GM23338 (cell line): ENCODE results near the gene OBSCN. TPM values are rescaled to one million over a fixed set of nuclear protein-coding genes. Genes with fewer than 3 reads are reported as not detected.

Experiments
- ATAC-seq: fragments of 200-7000 bp; cut with Tn5 transposase; 3 replicates; pipeline ENCODE4 v1.9.1; 2020
- DNase-seq: peaks from one replicate; pipeline ENCODE4 v3.0.0-alpha.2; 2015; ENCODE audit warnings: low spot score
- H2AFZ ChIP-seq: fragments of 200-600 bp; sonication (generic); 2 replicates; pipeline ENCODE4 v1.8.0; 2016; ENCODE audit warnings: antibody characterized with exemption, mild to moderate bottlenecking, moderate library complexity
- H3F3A ChIP-seq: fragments of 200-600 bp; sonication (generic); replicated peaks from 2 replicates; pipeline ENCODE4 v1.8.0; 2017; ENCODE audit warnings: antibody characterized with exemption, mixed run types, low read depth
- H3K27ac ChIP-seq: fragments of 200-600 bp; sonication (generic); 2 replicates; pipeline ENCODE4 v1.6.1; 2016; ENCODE audit warnings: low read depth
- H3K27me3 ChIP-seq: fragments of 200-600 bp; sonication (generic); 2 replicates; pipeline ENCODE4 v1.8.0; 2016; ENCODE audit warnings: mild to moderate bottlenecking, mixed run types, moderate library complexity; ENCODE audit not compliant: insufficient read depth
- H3K36me3 ChIP-seq: fragments of 200-600 bp; sonication (generic); 2 replicates; pipeline ENCODE4 v1.8.0; 2016; ENCODE audit warnings: mild to moderate bottlenecking; ENCODE audit not compliant: insufficient read depth
- H3K4me1 ChIP-seq: fragments of 200-600 bp; sonication (generic); 2 replicates; pipeline ENCODE4 v1.8.0; 2016; ENCODE audit warnings: mild to moderate bottlenecking, moderate library complexity; ENCODE audit not compliant: insufficient read depth
- H3K4me2 ChIP-seq: fragments of 200-600 bp; sonication (generic); 2 replicates; pipeline ENCODE4 v1.7.1; 2017; ENCODE audit warnings: mixed run types
- H3K4me3 ChIP-seq: fragments of 200-600 bp; sonication (generic); 2 replicates; pipeline ENCODE4 v1.6.1; 2016; ENCODE audit warnings: mixed run types
- H3K79me2 ChIP-seq: fragments of 200-600 bp; sonication (generic); replicated peaks from 2 replicates; pipeline ENCODE4 v1.8.0; 2017; ENCODE audit warnings: mild to moderate bottlenecking; ENCODE audit not compliant: insufficient read depth
- H3K9me2 ChIP-seq: fragments of 200-600 bp; sonication (generic); 2 replicates; pipeline ENCODE4 v1.8.0; 2017; ENCODE audit not compliant: insufficient read depth
- H4K20me1 ChIP-seq: fragments of 200-600 bp; sonication (generic); replicated peaks from 2 replicates; pipeline ENCODE4 v1.8.0; 2017; ENCODE audit warnings: mild to moderate bottlenecking; ENCODE audit not compliant: insufficient read depth
- H3K27ac Mint-ChIP-seq: 2 replicates; pipeline ENCODE4 v1.8.0; 2020; ENCODE audit warnings: inconsistent platforms, mild to moderate bottlenecking, moderate library complexity, mixed read lengths
- H3K27me3 Mint-ChIP-seq: 3 replicates; pipeline ENCODE4 v1.8.0; 2022; ENCODE audit warnings: low read depth, mild to moderate bottlenecking, moderate library complexity, mixed read lengths, inconsistent platforms; ENCODE audit not compliant: insufficient read depth, poor library complexity
- H3K36me3 Mint-ChIP-seq: 3 replicates; pipeline ENCODE4 v1.8.0; 2021; ENCODE audit warnings: low read depth, mild to moderate bottlenecking, inconsistent platforms, moderate library complexity, mixed read lengths
- H3K4me1 Mint-ChIP-seq: 3 replicates; pipeline ENCODE4 v1.8.0; 2020; ENCODE audit warnings: mild to moderate bottlenecking, inconsistent platforms, mixed read lengths
- H3K4me3 Mint-ChIP-seq: 3 replicates; pipeline ENCODE4 v1.8.0; 2021; ENCODE audit warnings: moderate library complexity, mild to moderate bottlenecking, inconsistent platforms, mixed read lengths
- H3K9me3 Mint-ChIP-seq: 3 replicates; pipeline ENCODE4 v1.8.0; 2020; ENCODE audit warnings: moderate library complexity, mild to moderate bottlenecking, inconsistent platforms, mixed read lengths
- CREB1 ChIP-seq: fragments of 250-450 bp; sonication (Bioruptor Pico); IDR thresholded peaks from 2 replicates; pipeline ENCODE4 v1.5.0; 2020; ENCODE audit warnings: low read depth, mild to moderate bottlenecking, moderate library complexity
- CTCF ChIP-seq, 2 experiments: fragments of 200-600 bp in 1 of 2; sonication (generic) in 1 of 2; conservative IDR thresholded peaks; 2 replicates each; pipeline versions ENCODE4 v1.5.1 to v1.6.1; 2016 to 2017; ENCODE audit warnings: antibody characterized with exemption in 2 of 2, low read depth in 2 of 2, mild to moderate bottlenecking in 2 of 2, moderate library complexity in 1 of 2
- EZH2 ChIP-seq: fragments of 200-600 bp; sonication (generic); IDR thresholded peaks from one replicate; pipeline ENCODE4 v1.8.0; 2017; ENCODE audit warnings: antibody characterized with exemption, mild to moderate bottlenecking, low read depth; ENCODE audit not compliant: unreplicated experiment
- EZH2phosphoT487 ChIP-seq: fragments of 200-600 bp; sonication (generic); IDR thresholded peaks from one replicate; pipeline ENCODE4 v1.8.1; 2018; ENCODE audit warnings: antibody characterized with exemption; ENCODE audit not compliant: unreplicated experiment
- JUNB ChIP-seq: IDR thresholded peaks from one replicate; pipeline ENCODE4 v1.6.1; 2016; ENCODE audit warnings: antibody characterized with exemption; ENCODE audit not compliant: unreplicated experiment
- NANOG ChIP-seq: IDR thresholded peaks from 2 replicates; pipeline ENCODE4 v1.6.1; 2016; ENCODE audit warnings: antibody characterized with exemption, borderline replicate concordance
- POLR2AphosphoS5 ChIP-seq: IDR thresholded peaks from 2 replicates; pipeline ENCODE4 v1.6.1; 2016; ENCODE audit warnings: antibody characterized with exemption, low read depth
- STAT1 ChIP-seq: IDR thresholded peaks from one replicate; pipeline ENCODE4 v1.6.1; 2016; ENCODE audit warnings: antibody characterized with exemption; ENCODE audit not compliant: unreplicated experiment
- ZNF114 ChIP-seq: fragments of 250-450 bp; sonication (Bioruptor Pico); IDR thresholded peaks from 2 replicates; pipeline ENCODE4 v1.5.0; 2020; ENCODE audit warnings: mild to moderate bottlenecking, moderate library complexity
- ZNF331 ChIP-seq: fragments of 250-450 bp; sonication (Bioruptor Pico); IDR thresholded peaks from 2 replicates; pipeline ENCODE4 v1.5.0; 2020; ENCODE audit warnings: low read depth, mild to moderate bottlenecking, moderate library complexity
- polyA plus RNA-seq: library from polyadenylated mRNA; unstranded; fragments of >200 nt; fragmentation: Nextera tagmentation; extraction: Ambion mirVana; gene quantifications from 2 replicates; pipeline ENCODE4 v1.2.1, GENCODE V29; 2016
- total RNA-seq: library from RNA; depleted of rRNA; stranded (reverse); fragments of >200 nt; shearing (Covaris generic); gene quantifications from 2 replicates; pipeline ENCODE4 v1.2.3, GENCODE V29; 2014
- TF ChIP-seq, protein P1 (sequence below): IDR thresholded peaks from 2 replicates; pipeline ENCODE4 v1.6.1; 2016; ENCODE audit warnings: antibody characterized with exemption
- TF ChIP-seq, protein P2 (sequence below): fragments of 250-450 bp; sonication (Bioruptor Pico); IDR thresholded peaks from 2 replicates; pipeline ENCODE4 v1.5.0; 2020; ENCODE audit warnings: mild to moderate bottlenecking, moderate library complexity

The OBSCN gene
- total and polyA plus RNA-seq, 2 experiments from 2014 or later = 8.4 to 38.5 TPM

- TF ChIP-seq POLR2AphosphoS5 (no peak), CREB1 (CRISPR knock-in tag) (no peak), ZNF114 (CRISPR knock-in tag) (no peak), EZH2 (no peak), NANOG (no peak)
- TF ChIP-seq, protein P1, sequence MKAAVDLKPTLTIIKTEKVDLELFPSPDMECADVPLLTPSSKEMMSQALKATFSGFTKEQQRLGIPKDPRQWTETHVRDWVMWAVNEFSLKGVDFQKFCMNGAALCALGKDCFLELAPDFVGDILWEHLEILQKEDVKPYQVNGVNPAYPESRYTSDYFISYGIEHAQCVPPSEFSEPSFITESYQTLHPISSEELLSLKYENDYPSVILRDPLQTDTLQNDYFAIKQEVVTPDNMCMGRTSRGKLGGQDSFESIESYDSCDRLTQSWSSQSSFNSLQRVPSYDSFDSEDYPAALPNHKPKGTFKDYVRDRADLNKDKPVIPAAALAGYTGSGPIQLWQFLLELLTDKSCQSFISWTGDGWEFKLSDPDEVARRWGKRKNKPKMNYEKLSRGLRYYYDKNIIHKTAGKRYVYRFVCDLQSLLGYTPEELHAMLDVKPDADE = no peak
These were observed 143.3 kb downstream of the OBSCN start (continued) for GRCh38 chr1:228350831-228351781.

DNA sequence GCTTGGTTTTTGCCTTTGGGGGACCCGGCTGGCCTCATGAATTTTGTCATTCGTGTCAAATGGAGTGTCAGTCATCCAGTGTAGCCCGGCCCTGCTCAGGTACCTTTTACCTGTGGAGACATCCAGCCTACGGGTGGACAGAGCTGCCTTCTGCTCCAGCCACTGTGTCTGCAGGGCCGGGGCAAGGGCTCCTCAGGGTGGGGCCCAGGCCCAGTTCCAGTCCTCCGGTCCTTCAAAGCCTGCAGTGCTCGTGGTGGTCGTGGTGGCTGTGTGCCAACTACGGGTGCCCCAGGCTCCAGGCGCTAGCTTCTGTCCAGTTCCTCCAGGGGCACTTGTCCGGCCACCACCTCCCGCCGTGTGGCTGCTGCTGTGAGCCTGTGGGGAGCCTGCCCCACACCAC is 144.0 kb downstream of the OBSCN start:
- no peaks in the 10 kb centered on the region for H3K4me1 ChIP-seq
- H3K27ac ChIP-seq = no peak overlapping the region
- ATAC-seq = no peak
- no peak for DNase-seq
- H3K36me3 Mint-ChIP-seq = no peaks in the 10 kb centered on the region; the same call in 2 of the 3 replicates
- no peak overlapping the region for H3K4me3 Mint-ChIP-seq
- H4K20me1 ChIP-seq = no peaks in the 10 kb centered on the region
- H3K4me1 Mint-ChIP-seq = no peaks in the 10 kb centered on the region; the same call in 2 of the 3 replicates
- H2AFZ ChIP-seq = no peak overlapping the region
- no peaks in the 10 kb centered on the region for H3K27me3 ChIP-seq
- H3K27ac Mint-ChIP-seq = no peak overlapping the region
- H3K36me3 ChIP-seq = no peaks in the 10 kb centered on the region
- no peaks in the 10 kb centered on the region; the same call in 2 of the 3 replicates for H3K9me3 Mint-ChIP-seq
- H3K27me3 Mint-ChIP-seq = no peaks in the 10 kb centered on the region
- H3K4me2 ChIP-seq = no peak overlapping the region
- no peaks in the 10 kb centered on the region for H3K79me2 ChIP-seq
- no peak overlapping the region for H3K4me3 ChIP-seq
- no peaks in the 10 kb centered on the region for H3F3A ChIP-seq
- H3K9me2 ChIP-seq = no peaks in the 10 kb centered on the region
- no peak for TF ChIP-seq JUNB
- TF ChIP-seq CREB1 (CRISPR knock-in tag) = no peak
- no peak for TF ChIP-seq POLR2AphosphoS5
- TF ChIP-seq ZNF114 (CRISPR knock-in tag) = no peak
- TF ChIP-seq NANOG = no peak
- no peak for TF ChIP-seq EZH2phosphoT487
- no peak for TF ChIP-seq EZH2
- no peak for TF ChIP-seq CTCF (conservative IDR thresholded peaks at IDR 0.05; ENCODE audit: low read depth in 2 of 2)
- TF ChIP-seq, protein P1 = no peak
- TF ChIP-seq, protein P2, sequence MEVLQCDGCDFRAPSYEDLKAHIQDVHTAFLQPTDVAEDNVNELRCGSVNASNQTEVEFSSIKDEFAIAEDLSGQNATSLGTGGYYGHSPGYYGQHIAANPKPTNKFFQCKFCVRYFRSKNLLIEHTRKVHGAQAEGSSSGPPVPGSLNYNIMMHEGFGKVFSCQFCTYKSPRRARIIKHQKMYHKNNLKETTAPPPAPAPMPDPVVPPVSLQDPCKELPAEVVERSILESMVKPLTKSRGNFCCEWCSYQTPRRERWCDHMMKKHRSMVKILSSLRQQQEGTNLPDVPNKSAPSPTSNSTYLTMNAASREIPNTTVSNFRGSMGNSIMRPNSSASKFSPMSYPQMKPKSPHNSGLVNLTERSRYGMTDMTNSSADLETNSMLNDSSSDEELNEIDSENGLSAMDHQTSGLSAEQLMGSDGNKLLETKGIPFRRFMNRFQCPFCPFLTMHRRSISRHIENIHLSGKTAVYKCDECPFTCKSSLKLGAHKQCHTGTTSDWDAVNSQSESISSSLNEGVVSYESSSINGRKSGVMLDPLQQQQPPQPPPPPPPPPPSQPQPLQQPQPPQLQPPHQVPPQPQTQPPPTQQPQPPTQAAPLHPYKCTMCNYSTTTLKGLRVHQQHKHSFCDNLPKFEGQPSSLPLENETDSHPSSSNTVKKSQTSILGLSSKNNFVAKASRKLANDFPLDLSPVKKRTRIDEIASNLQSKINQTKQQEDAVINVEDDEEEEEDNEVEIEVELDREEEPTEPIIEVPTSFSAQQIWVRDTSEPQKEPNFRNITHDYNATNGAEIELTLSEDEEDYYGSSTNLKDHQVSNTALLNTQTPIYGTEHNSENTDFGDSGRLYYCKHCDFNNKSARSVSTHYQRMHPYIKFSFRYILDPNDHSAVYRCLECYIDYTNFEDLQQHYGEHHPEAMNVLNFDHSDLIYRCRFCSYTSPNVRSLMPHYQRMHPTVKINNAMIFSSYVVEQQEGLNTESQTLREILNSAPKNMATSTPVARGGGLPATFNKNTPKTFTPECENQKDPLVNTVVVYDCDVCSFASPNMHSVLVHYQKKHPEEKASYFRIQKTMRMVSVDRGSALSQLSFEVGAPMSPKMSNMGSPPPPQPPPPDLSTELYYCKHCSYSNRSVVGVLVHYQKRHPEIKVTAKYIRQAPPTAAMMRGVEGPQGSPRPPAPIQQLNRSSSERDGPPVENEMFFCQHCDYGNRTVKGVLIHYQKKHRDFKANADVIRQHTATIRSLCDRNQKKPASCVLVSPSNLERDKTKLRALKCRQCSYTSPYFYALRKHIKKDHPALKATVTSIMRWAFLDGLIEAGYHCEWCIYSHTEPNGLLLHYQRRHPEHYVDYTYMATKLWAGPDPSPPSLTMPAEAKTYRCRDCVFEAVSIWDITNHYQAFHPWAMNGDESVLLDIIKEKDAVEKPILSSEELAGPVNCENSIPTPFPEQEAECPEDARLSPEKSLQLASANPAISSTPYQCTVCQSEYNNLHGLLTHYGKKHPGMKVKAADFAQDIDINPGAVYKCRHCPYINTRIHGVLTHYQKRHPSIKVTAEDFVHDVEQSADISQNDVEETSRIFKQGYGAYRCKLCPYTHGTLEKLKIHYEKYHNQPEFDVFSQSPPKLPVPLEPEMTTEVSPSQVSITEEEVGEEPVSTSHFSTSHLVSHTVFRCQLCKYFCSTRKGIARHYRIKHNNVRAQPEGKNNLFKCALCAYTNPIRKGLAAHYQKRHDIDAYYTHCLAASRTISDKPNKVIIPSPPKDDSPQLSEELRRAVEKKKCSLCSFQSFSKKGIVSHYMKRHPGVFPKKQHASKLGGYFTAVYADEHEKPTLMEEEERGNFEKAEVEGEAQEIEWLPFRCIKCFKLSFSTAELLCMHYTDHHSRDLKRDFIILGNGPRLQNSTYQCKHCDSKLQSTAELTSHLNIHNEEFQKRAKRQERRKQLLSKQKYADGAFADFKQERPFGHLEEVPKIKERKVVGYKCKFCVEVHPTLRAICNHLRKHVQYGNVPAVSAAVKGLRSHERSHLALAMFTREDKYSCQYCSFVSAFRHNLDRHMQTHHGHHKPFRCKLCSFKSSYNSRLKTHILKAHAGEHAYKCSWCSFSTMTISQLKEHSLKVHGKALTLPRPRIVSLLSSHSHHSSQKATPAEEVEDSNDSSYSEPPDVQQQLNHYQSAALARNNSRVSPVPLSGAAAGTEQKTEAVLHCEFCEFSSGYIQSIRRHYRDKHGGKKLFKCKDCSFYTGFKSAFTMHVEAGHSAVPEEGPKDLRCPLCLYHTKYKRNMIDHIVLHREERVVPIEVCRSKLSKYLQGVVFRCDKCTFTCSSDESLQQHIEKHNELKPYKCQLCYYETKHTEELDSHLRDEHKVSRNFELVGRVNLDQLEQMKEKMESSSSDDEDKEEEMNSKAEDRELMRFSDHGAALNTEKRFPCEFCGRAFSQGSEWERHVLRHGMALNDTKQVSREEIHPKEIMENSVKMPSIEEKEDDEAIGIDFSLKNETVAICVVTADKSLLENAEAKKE (CRISPR knock-in tag) = no peak
- TF ChIP-seq STAT1 = no peak
- TF ChIP-seq ZNF331 (CRISPR knock-in tag) = no peak
